ENCODE results near the gene LAMA1.
A peak's percentile ranks its signal among the peaks of the same experiment; 100 is the strongest.

LAMA1 gene

DNA sequence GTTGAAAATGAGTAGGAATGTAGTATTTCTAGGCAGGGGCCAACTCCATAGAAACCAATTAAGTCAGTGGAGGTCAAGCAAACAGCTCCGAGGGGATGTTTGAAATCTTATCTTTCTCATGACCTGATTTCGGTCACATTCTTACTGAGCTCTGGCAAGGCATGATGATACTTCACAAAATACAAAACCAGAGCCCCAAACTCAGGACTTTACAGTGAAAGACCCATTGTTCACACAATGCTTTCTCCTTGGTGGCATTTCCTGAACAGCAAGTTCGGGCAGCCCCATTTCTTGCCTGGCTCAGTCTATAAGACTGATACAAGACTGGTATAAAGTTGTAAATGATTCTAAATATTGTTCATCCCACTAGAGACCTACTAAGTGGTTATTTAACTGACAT lies 53.3 kb downstream of the LAMA1 start:
- H3K27ac ChIP-seq, result peak overlapping the region; percentile 32
- no peak for DNase-seq (ENCODE audit: low read depth, low spot score)

DNA sequence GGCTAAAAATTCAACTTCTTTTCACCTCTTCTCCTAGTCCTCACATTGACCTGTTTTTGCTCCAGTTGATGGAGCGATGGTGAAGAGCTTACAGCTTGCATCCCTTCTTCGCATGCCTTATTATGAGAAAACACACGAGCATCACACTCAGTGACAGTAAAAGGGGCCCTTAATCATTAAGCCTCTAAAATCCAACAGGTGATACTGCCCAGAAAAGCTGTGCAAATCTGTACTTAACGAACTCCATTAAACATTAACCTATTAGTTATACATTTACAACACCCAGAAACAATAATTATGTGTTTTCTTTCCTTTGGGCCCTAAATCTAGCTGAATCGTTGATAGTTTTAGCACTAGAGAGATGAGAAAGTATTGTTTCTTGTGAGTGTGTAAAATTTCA lies 54.8 kb downstream of the LAMA1 start:
- H3K27ac ChIP-seq, result no peak overlapping the region
- DNase-seq (ENCODE audit: low read depth, low spot score), result no peak

DNA sequence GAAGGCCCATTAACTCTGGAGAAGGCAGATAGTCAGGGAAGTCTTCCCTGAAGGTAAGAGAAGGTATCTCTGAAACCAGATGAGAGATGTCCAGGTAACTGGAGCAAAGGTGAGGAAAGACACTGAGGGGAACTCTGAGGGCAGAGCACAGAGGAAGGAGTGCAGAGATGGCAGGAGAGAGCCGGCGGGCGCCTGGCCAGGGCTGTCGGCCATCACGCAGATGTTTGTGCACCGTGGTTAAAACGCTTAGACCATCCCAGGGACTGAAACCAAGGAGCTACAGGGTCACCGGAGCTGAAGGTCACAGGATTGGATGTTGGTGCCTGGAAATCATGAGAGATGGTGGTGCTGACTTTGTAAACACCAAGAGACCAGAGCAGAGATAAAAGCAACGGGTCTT lies 55.4 kb downstream of the LAMA1 start:
- H3K27ac ChIP-seq, result no peak overlapping the region
- no peak for DNase-seq (ENCODE audit: low read depth, low spot score)

DNA sequence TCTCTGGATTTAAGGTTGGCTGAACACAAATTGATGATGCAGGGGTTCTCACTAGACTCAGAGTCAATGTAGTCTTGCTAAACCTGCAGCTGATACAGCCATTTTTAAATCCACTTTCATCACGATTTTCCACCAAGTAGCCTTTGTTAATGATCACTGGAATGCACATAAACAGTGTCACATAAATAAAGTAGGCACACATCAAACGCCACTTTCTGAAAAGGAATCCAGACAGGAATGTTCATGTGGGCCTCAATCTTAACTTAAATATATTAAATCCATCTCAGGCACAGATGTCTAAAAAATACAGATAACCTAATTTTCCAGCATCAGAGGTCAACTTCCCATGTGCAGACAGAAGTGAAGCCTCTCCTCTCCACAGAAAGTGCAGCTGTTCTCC lies 58.3 kb downstream of the LAMA1 start:
- DNase-seq (ENCODE audit: low read depth, low spot score), result no peak

DNA sequence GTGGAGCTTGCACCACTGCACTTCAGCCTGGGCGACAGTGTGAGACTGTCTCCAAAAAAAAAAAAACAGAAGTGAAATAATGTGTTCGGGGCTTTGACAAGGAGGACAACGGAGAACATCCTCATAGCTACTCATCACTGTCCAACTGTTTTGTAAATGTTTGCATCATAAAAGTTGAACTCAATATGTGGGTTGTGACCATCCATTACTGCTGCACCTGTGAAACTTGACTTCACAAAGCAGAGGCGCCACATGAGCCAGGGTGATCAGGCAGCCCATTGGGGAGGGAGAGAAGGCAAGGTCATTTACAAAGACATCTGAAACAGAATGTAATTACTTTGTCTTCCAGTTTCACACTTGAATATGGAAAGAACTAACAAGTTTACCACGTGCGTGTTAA lies 61.6 kb downstream of the LAMA1 start:
- no peak overlapping the region for H3K27ac ChIP-seq
- DNase-seq (ENCODE audit: low read depth, low spot score), result no peak

More for the DNA sequence above, 58.3 kb downstream of the LAMA1 start:
- H3K27ac ChIP-seq, result no peak overlapping the region

DNA sequence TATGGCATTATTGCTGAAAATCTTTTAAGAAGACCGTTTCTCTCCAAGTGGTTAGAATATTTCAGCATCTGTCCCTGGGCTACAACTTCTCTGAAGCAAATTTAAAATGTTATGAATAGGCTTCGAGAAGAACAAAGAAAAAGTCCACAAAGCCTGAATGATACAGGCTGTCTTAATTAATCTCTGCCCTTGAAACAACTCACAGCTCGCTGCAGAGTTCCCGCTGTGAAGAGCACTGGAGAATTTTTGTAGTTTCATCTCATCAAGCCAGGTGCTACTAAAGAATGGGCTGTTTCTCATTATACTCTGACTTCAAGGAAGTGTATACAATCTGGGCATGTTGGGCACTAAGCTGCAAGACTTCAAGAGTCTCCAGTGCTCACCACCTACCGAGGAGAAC lies 67.6 kb downstream of the LAMA1 start:
- H3K27ac ChIP-seq, result no peak overlapping the region

DNA sequence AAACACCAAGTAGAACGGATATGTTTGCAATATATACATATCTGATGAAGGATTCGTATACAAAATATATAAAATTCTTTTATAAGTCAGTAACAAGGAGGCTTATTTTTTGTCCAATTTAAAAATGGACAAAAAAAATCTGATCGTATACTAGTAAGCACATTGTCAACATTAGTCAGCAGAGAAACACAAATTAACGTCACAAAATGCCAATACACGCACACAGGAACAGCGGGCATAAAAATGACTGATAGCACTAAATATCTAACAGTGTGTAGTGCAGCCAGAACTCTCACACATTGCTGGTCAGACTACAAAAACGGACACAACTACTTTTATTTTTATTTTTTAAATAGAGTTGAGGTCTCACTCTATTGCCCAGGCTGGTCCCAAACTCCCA lies 69.5 kb downstream of the LAMA1 start:
- no peak for DNase-seq (ENCODE audit: low read depth, low spot score)
- no peak overlapping the region for H3K27ac ChIP-seq

More for the DNA sequence above, 67.6 kb downstream of the LAMA1 start:
- DNase-seq (ENCODE audit: low read depth, low spot score), result no peak

DNA sequence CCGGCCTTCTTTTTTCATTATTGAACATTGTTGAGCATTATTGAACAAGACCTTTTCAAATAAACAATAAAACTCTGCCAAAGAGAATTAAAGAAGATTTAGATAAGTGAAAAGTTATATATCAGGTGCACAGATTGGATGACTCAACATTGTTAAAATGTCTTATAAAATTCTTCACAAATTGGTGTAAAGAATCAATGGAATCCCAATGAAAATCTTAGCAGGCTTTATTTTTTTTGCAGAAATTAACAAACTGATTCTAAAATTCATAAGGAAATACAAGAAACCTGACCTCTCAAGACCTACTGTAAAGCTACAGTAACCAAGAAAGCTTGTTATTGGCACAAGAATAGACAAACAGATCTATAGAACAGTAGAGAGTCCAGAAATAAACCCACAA lies 70.3 kb downstream of the LAMA1 start:
- DNase-seq (ENCODE audit: low read depth, low spot score), result no peak
- H3K27ac ChIP-seq, result no peak overlapping the region

DNA sequence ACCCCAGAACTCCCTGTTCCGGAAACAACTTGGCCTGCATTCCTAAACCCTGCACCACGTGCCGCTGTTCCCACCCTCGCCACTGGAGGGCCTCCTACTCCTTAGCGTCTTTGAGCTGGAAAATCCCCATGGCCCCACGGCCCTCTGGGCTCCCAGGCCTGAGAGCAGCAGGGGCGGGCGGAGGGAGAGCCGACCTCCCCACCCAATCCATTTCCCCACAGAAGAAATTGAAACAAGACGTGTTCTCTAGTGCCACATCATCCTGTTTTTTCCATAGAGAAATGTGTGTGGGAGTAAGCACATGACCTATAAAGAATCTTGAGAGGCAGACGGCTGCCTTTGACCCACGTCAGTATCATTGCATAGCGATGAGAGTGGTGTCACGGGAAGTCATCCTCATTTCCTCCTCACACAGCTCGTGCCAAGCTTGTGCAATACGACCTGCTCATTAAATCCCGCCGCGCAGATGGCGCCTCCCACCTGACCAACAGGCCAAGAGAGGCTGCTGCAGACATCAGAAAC lies 79.2 kb downstream of the LAMA1 start:
- peak overlapping the region; percentile 84 for H3K27ac ChIP-seq
- DNase-seq (ENCODE audit: low read depth, low spot score), result peak; percentile 97

DNA sequence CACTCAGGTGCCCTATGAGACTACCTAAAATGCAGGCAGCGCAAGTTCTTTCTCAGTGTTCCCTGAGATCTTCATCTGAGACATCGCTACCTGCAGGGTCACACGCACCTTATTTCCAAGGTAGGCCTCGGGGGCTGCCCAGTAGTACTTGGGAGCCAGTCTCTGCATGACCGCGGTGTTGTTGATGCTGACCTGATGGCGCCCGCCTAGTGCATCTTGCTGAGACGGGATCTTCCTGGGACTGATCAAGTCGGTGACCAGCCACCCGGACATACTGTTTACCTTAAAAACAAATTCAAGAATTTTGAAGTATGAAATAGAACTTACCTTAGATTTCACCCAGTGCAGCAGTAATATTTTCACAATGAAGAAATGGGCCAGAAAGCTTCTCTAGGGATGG lies 80.1 kb downstream of the LAMA1 start:
- DNase-seq (ENCODE audit: low read depth, low spot score), result no peak
- H3K27ac ChIP-seq, result peak overlapping the region; percentile 84

DNA sequence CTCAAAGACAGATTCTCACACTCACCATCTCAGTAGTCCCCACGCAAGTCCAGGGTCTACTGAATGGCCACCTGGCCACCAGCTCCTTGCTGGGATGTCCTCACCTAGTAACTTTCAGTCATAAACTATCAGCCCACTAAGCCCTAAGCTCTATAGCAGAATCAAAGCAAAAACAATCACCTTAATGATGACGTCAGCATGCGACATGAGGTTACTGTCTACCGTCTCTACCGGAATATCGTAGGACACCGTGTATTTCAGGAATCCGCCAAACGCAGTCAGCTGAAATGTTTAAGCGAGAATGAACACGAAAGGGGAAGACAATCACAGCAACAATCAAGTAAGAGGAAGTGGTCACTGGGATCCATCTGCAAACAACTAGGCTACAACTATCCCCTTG lies 81.8 kb downstream of the LAMA1 start:
- H3K27ac ChIP-seq, result no peak overlapping the region
- no peak for DNase-seq (ENCODE audit: low read depth, low spot score)

DNA sequence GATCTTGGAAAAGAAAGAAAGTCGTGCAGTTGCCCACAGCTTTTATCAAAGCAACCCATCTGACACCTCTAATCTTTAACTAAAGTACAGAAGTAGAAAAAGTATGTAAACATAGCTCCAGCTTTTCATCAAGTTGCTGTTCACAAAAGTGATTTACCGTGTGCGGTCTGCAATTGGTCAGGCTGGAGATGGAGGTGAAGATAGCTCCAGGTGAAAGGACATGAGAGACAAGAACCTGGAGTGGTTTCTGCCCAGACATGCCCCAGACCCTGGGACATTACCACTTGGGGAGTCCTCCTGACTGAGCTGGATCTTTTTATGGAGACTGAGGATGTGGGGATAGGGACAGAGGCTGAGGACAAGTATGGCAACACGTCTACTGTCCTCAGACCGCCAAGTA lies 82.7 kb downstream of the LAMA1 start:
- no peak overlapping the region for H3K27ac ChIP-seq
- no peak for DNase-seq (ENCODE audit: low read depth, low spot score)

DNA sequence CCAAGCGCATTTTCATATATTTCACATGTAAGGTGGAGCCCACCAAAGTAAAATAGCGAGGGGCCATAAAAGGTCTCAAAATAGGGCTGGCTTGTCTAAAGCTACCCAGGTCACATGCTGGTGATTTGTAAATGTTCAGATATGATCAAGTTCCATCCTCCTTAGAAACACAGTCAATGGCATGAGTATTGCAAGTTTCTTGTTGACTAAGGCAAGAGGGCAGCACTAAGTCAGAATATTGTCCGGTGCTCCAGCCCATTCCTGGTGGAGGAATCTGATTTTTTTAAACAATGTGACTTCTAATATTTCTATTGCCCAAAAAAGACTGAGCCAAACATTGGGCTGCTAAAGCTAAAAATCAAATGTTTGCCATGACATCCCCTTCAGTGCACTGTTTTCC lies 85.1 kb downstream of the LAMA1 start:
- H3K27ac ChIP-seq, result no peak overlapping the region
- DNase-seq (ENCODE audit: low read depth, low spot score), result no peak

DNA sequence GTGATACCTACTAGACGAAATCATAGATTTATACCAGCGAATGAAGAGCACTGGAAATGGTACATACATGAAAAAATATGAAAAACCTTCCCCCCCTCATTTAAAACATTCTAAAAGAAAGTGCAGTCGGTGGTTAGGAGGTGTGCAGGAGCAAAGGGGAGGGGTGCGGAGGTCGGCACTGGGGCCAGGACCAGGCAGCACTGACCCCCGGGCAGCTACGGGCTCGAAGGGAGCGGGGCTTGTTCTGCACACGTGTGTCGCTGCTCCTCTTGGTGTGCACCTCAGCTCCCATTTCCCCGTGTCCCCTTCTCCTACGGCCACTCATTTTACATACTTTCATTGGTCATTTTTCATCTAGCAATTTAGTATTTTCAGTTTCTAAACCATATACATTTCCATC lies 89.0 kb downstream of the LAMA1 start:
- no peak for DNase-seq (ENCODE audit: low read depth, low spot score)
- H3K27ac ChIP-seq, result no peak overlapping the region

DNA sequence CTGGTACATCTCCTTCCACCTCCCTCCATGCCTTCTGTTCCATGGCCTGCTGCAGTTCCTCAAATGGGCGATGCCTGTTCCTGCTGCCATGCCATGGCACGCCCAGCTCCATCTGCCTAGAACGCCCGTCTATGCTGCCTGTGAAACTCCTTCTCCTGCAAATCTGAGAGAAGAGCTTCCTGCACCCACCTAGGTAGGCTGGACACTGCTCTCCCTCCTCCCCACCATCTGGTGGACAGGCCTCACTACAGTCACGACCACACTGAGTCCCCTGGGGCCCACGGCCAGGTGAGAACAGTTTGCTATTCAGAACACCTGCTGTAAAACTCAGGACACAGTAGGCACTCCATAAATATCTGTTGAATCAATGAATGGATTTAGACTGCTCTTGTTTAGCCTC lies 92.4 kb downstream of the LAMA1 start:
- H3K27ac ChIP-seq, result no peak overlapping the region
- no peak for DNase-seq (ENCODE audit: low read depth, low spot score)

DNA sequence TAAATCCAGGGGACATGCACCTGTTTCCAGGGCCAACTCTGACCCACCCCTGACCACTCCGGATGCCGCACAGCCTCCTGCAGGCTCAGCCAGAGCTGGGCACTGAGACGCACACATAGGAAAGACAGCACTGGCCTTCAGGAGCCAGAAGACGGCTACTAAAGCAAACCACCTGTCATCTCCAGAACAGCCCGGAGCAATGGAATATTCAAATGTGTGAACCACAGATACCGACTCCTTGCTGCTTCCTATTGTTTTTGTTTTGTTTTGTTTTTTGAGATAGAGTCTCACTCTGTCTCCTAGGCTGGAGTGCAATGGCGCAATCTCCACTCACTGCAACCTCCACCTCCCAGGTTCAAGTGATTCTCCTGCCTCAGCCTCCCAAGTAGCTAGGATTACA lies 94.0 kb downstream of the LAMA1 start:
- no peak overlapping the region for H3K27ac ChIP-seq
- no peak for DNase-seq (ENCODE audit: low read depth, low spot score)

DNA sequence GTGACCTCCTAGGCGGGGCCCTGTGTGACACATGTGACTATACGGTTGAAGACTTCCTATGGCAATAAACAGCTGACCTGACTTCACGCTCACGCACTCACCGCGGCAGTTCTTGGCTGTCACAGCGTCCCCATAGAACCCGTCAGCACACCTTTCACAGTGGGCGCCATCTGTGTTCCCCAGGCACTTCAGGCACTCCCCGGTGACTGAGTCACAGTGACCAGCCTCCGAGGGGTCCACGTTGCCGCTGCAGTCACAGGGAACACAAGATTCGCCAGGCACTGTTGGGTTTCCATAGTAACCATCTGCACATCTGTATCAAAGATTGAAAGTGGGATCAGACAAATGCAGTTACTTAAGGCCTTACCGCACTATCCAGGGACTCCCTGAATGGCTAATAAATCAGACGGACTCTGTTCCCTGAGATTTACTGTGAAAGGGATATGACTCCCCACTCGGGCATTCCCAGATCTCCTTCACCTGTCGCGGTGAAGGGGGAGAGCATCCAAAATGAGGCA lies 94.5 kb downstream of the LAMA1 start:
- no peak overlapping the region for H3K27ac ChIP-seq
- no peak for DNase-seq (ENCODE audit: low read depth, low spot score)

DNA sequence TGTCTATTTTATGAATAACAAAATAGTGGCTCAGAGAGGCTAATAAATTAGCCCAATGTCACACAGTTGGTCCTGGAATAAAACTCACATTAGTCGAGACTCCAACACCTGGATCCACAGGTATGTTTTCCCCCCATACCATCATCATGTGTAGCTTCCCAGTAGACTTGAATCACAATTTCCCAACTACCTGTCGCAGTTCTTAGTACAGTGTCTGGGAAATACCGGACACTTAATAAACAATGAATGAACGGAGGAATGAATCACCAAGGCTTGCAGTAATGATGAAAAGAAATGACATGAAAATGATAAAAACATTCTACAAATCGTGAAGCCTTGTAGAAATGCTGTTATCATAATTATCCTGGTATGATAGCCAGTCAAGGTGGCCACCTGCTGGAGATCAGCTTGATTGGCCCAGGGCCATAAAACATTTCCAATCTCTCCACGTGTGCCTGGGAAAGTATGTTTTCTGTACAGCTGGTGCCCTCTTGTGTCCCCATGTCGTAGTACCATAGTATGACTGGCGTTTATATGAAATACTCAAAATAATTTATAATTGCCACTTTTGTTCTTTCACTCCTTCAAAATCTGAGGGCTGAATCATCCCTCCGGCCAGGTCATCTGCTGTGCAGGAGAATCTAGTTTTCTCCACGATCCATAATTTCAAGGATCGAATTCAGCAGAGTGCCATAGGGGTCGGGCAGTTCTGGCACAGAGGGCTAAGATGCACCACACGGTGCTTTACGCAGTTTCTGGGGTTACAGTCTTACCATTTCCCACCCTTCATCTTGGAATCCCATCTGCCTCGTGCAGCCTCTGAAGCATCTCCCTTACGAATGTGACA lies 95.4 kb downstream of the LAMA1 start:
- H3K27ac ChIP-seq, result no peak overlapping the region
- DNase-seq (ENCODE audit: low read depth, low spot score), result peak; percentile 14

DNA sequence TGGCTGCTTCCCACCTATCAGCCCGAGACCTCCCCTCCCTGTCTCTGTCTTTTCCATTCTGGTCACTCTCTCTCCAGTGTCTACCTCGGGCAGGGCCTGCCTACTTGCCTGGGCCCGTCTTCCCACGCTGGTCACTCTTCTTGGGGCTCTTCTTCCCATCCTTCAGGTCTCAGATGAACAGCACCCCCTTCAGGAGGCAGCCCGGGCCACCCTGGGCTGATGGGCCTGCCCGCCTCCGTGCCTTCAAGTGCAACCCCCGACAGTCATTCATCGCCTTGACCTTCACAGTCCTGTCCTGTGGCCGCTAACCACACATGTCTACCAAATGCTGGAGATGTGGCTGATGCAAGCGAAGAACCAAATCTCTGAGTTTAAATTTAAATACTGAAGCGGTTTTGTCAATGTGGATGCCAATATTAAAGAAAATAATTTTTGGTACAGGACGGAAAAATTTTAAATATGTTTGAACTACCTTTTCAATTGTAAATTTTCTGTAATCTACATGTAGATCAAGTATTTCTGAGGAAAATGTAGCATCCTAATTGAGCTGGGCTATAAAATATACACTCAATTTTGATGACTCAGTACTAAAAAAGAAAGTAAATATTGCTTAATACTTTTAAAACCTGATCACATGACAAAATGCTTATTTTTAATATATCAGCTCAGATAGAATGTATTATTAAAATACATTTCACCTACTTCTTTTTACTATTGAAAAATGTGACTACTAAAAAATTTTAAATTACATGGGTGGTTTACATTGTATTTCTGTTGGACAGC lies 96.4 kb downstream of the LAMA1 start:
- DNase-seq (ENCODE audit: low read depth, low spot score), result no peak
- no peak overlapping the region for H3K27ac ChIP-seq

DNA sequence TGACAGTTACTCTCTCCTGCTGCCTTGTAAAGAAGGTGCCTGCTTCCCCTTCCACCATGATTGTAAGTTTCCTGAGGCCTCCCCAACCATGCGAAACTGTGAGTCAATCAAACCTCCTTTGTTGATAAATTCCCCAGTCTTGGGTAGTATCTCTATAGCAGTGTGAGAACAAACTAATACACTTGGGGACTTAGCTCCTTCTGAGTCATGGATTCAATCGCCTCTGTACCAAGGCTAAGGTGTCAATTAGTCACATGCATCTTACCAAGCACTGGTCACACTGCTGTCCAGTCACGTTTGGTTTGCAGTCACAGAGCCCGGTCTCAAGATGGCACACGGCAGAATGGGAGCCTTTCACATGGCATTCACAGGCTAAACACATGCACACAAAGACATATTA lies 100.6 kb downstream of the LAMA1 start:
- no peak overlapping the region for H3K27ac ChIP-seq
- DNase-seq (ENCODE audit: low read depth, low spot score), result no peak

DNA sequence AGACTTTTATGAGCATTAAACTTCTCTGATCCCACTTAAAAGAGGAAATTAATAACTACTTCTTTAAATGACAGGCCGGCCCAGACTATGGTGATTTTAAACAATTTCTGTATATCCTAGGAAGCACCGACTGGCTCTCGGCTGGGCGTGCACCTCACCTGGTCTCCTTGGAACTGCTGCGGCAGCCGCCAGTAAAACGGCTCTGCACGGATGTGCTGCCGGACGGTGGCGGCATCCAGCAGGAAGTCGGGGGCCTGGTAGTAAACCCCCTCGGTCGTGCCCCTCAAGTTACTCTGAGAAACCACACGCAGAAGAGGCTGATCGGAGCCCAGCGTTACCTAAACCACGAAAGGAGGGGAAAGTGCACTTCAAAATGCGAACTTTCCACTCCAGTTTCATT lies 106.5 kb downstream of the LAMA1 start:
- H3K27ac ChIP-seq, result no peak overlapping the region

More for the DNA sequence above, 106.5 kb downstream of the LAMA1 start:
- DNase-seq (ENCODE audit: low read depth, low spot score), result no peak

All from epithelial cell of prostate (primary cell).